GM19193 (cell line): ENCODE results near the gene IGSF3.

Experiments
- POLR2A ChIP-seq: IDR thresholded peaks from 4 replicates; pipeline ENCODE4 v1.6.1; 2011; ENCODE audit not compliant: insufficient read depth, insufficient read length; ENCODE audit errors: extremely low read depth

The IGSF3 gene

GRCh38 chr1:116624040-116624439 is 43.5 kb downstream of the IGSF3 start:
- TF ChIP-seq POLR2A = no peak

- TF ChIP-seq POLR2A = no peak
These were observed 62.2 kb downstream of the IGSF3 start for GRCh38 chr1:116605315-116605714.

- no peak for TF ChIP-seq POLR2A
These were observed 79.9 kb downstream of the IGSF3 start for GRCh38 chr1:116587501-116588227.

GRCh38 chr1:116586741-116587143 is 80.8 kb downstream of the IGSF3 start:
- TF ChIP-seq POLR2A = no peak

GRCh38 chr1:116585886-116586285 is 81.6 kb downstream of the IGSF3 start:
- no peak for TF ChIP-seq POLR2A

GRCh38 chr1:116581323-116581885 is 86.1 kb downstream of the IGSF3 start:
- TF ChIP-seq POLR2A = no peak

GRCh38 chr1:116580446-116581322 is 86.8 kb downstream of the IGSF3 start:
- TF ChIP-seq POLR2A = no peak

GRCh38 chr1:116579259-116579875 is 88.2 kb downstream of the IGSF3 start:
- no peak for TF ChIP-seq POLR2A

GRCh38 chr1:116578581-116578980 is 89.0 kb downstream of the IGSF3 start:
- TF ChIP-seq POLR2A = no peak

GRCh38 chr1:116577759-116578314 is 89.7 kb downstream of the IGSF3 start:
- no peak for TF ChIP-seq POLR2A

- TF ChIP-seq POLR2A = no peak
These were observed 92.8 kb downstream of the IGSF3 start for GRCh38 chr1:116574581-116575291.

GRCh38 chr1:116573431-116574095 is 94.0 kb downstream of the IGSF3 start:
- TF ChIP-seq POLR2A = no peak

GRCh38 chr1:116572771-116573430 is 94.6 kb downstream of the IGSF3 start:
- TF ChIP-seq POLR2A = no peak

GRCh38 chr1:116572099-116572498 is 95.4 kb downstream of the IGSF3 start:
- TF ChIP-seq POLR2A = no peak
